Heart left ventricle (tissue), 16 donors: ENCODE measurements around the gene CDH2. TPM values are rescaled to one million over a fixed set of nuclear protein-coding genes. Genes with fewer than 3 reads are reported as not detected.

Source experiments
- ATAC-seq, 4 donors: fragments of 200-7000 bp; cut with Tn5 transposase; one replicate each; pipeline ENCODE4 v1.9.1; 2020 to 2022; ENCODE audit warnings: moderate library complexity in 4 of 4, mild to moderate bottlenecking in 3 of 4, moderate number of reproducible peaks in 1 of 4
- DNase-seq, 5 donors: peaks; one replicate each; pipeline ENCODE4 v3.0.0-alpha.2; 2020
- H3K27ac ChIP-seq, 12 donors: fragments of 200-600 bp; sonication (generic) in 4 of 12; one replicate each; pipeline versions ENCODE4 v1.5.0 to v1.8.0; 2016 to 2022; ENCODE audit warnings: mild to moderate bottlenecking in 2 of 12
- H3K27me3 ChIP-seq, 9 donors: fragments of 200-600 bp; sonication (generic) in 2 of 9; one replicate each; pipeline versions ENCODE4 v1.5.1 to v1.8.0; 2016 to 2022; ENCODE audit warnings: mild to moderate bottlenecking in 3 of 9
- H3K36me3 ChIP-seq, 9 donors: fragments of 200-600 bp; sonication (generic) in 2 of 9; one replicate each; pipeline versions ENCODE4 v1.5.0 to v1.8.0; 2018 to 2022; ENCODE audit warnings: mild to moderate bottlenecking in 2 of 9
- H3K4me1 ChIP-seq, 12 donors: fragments of 200-600 bp; sonication (generic) in 4 of 12; one replicate each; pipeline versions ENCODE4 v1.5.0 to v1.8.0; 2016 to 2022; ENCODE audit warnings: mild to moderate bottlenecking in 3 of 12
- H3K4me3 ChIP-seq, 12 donors: fragments of 200-600 bp; sonication (generic) in 4 of 12; one replicate each; pipeline versions ENCODE4 v1.5.0 to v1.8.0; 2017 to 2022; ENCODE audit warnings: mild to moderate bottlenecking in 9 of 12, moderate library complexity in 4 of 12
- H3K9me3 ChIP-seq, 12 donors: fragments of 200-600 bp; sonication (generic) in 4 of 12; one replicate each; pipeline versions ENCODE4 v1.5.0 to v1.8.0; 2016 to 2022; ENCODE audit warnings: mild to moderate bottlenecking in 1 of 12
- CTCF ChIP-seq, 12 donors: fragments of 200-600 bp; sonication (generic) in 4 of 12; IDR thresholded peaks; one replicate each; pipeline versions ENCODE4 v1.5.0 to v1.8.0; 2018 to 2022; ENCODE audit warnings: antibody characterized with exemption in 12 of 12, mild to moderate bottlenecking in 5 of 12
- POLR2A ChIP-seq, 2 donors: fragments of 450-650 bp; IDR thresholded peaks; one replicate each; pipeline ENCODE4 v1.6.1; 2017; ENCODE audit warnings: antibody characterized with exemption in 2 of 2, mild to moderate bottlenecking in 2 of 2, moderate library complexity in 2 of 2
- WGBS, 4 donors: extraction: QIAGEN DNeasy Blood & Tissue Kit in 2 of 4; methylation state at CpG; one replicate each; pipeline versions ENCODE4 v1.1.5 to v1.1.7; 2013 to 2018; 5-methylcytosine and 5-hydroxymethylcytosine counted together
- intact Hi-C, 10 donors: fragments of 100-400 bp; cut with DNase I; formaldehyde crosslinking; loops; one replicate each; pipeline versions ENCODE4 v1.11.1 to v1.14.2; 2022
- polyA plus RNA-seq, 2 donors: library from polyadenylated mRNA; stranded (reverse); fragments of 200-250 nt; gene quantifications; one replicate each; pipeline ENCODE4 v1.2.3, GENCODE V29; 2013
- total RNA-seq, 9 donors: library from RNA; depleted of rRNA in 2 of 9; stranded (reverse); fragments of >200 nt in 2 of 9; fragmentation: NEBNext Ultra II Directional in 3 of 9; extraction: Animal tissue kit (Norgen Biotek cat#: 25700) in 3 of 9; gene quantifications; one replicate each; pipeline versions ENCODE4 v1.1.0 to v1.2.4, GENCODE V29; 2016 to 2023
- donor health status: ischemic (EF 13 %, LVEDD 7.1; RV severe dilation, severe dysfunction).
- donor health status: healthy with polysubstance abuse.
- donor health status: DM: no; HTN: yes; CAD: no.
- donor health status: DM: no; HTN: no; CAD: no.
- donor health status: ischemic (EF 25% LVEDD 6.9; RV normal size, moderate dysfunction).
- donor health status: ischemic (EF 25% LVEDD 5.7; RV mildly dilated, moderate dysfunction).
- donor health status: healthy.
- donor health status: DM: yes; HTN: yes; CAD: no.
- donor health status: ischemic (EF 35%, LVEDD 5.7; RV mildly dilated, moderate dysfunction).
- donor health status: nonischemic (EF 11% LVEDD 7.7; RV severe dilation, severe dysfunction).
- donor health status: DM: yes; HTN: yes; CAD: no.
- donor health status: PGD.
- donor health status: ischemic (EF 29% LVEDD 5.4; RV normal size, mild dysfunction).
- donor health status: nonischemic (EF 23%, LVEDD 6.1; RV moderate dilation, normal function).

The CDH2 gene
- total and polyA plus RNA-seq, 11 donors: 62.5 to 594 (median 386) TPM

GRCh38 chr18:28150925-28151324 is 26.0 kb downstream of the CDH2 start:
- H3K4me1 ChIP-seq: peaks cover 0 to 95% (median 24%) of the 10 kb centered on the region in 12 donors
- intact Hi-C loops: no loop called here
- TF ChIP-seq CTCF (IDR thresholded peaks at IDR 0.05) (no peak), POLR2A (IDR thresholded peaks at IDR 0.05) (no peak)

GRCh38 chr18:28149810-28150420 is 27.0 kb downstream of the CDH2 start:
- Histone ChIP-seq H3K9me3 (no peaks in the 10 kb centered on the region), H3K4me3 (no peak overlapping the region), H3K27me3 (no peaks in the 10 kb centered on the region), H3K4me1 (peaks cover 0 to 95% (median 20%) of the 10 kb centered on the region in 12 donors), H3K36me3 (peaks cover 0 to 4% (median 0%) of the 10 kb centered on the region in 9 donors), H3K27ac (peak overlapping the region in 9 of 12 donors; percentile 8 to 76 (median 26))
- DNase-seq: peak in 1 of 5 donors; percentile 51
- intact Hi-C loops: no loop called here
- ATAC-seq: peak; percentile 38 to 63 (median 58)
- WGBS, 4 donors: 50 to 66% (median 56%) methylated on average over 14 of the region's 14 CpGs
- no peak for TF ChIP-seq CTCF (IDR thresholded peaks at IDR 0.05)
- no peak for TF ChIP-seq POLR2A (IDR thresholded peaks at IDR 0.05)

More at GRCh38 chr18:28150925-28151324, 26.0 kb downstream of the CDH2 start:
- Histone ChIP-seq H3K9me3 (no peaks in the 10 kb centered on the region), H3K36me3 (peaks cover 0 to 2% (median 0%) of the 10 kb centered on the region in 9 donors), H3K27ac (peak overlapping the region in 6 of 12 donors; percentile 8 to 76 (median 17)), H3K27me3 (no peaks in the 10 kb centered on the region), H3K4me3 (no peak overlapping the region)
- DNase-seq: no peak
- peak in 2 of 4 donors; percentile 1 to 21 for ATAC-seq
- WGBS, 4 donors: 40 to 73% (median 54%) methylated on average over 1 of the region's 1 CpG

GRCh38 chr18:28147674-28148171 is 29.2 kb downstream of the CDH2 start:
- DNase-seq (no peak), ATAC-seq (peak in 1 of 4 donors; percentile 16)
- H3K36me3 ChIP-seq: peaks cover 0 to 6% (median 0%) of the 10 kb centered on the region in 9 donors
- 19 to 25% (median 22%) methylated on average over 5 of the region's 5 CpGs for WGBS, 4 donors
- peaks cover 0 to 77% (median 15%) of the 10 kb centered on the region in 12 donors for H3K4me1 ChIP-seq
- H3K4me3 ChIP-seq: no peak overlapping the region
- TF ChIP-seq POLR2A (IDR thresholded peaks at IDR 0.05): no peak
- no peak for TF ChIP-seq CTCF (IDR thresholded peaks at IDR 0.05)
- intact Hi-C loops: no loop called here
- no peaks in the 10 kb centered on the region for H3K27me3 ChIP-seq
- H3K27ac ChIP-seq: peak overlapping the region in 4 of 12 donors; percentile 25 to 41 (median 32)
- H3K9me3 ChIP-seq: no peaks in the 10 kb centered on the region

GRCh38 chr18:28143725-28144124 is 33.2 kb downstream of the CDH2 start:
- WGBS, 4 donors: 26 to 37% (median 28%) methylated on average over 2 of the region's 2 CpGs
- intact Hi-C loops: no loop called here
- Histone ChIP-seq H3K4me3 (no peak overlapping the region), H3K27me3 (no peaks in the 10 kb centered on the region), H3K27ac (no peak overlapping the region), H3K9me3 (no peaks in the 10 kb centered on the region), H3K4me1 (peaks cover 0 to 51% (median 8%) of the 10 kb centered on the region in 12 donors), H3K36me3 (peaks cover 0 to 6% (median 0%) of the 10 kb centered on the region in 9 donors)
- DNase-seq (no peak), ATAC-seq (no peak)
- no peak for TF ChIP-seq POLR2A (IDR thresholded peaks at IDR 0.05)
- no peak for TF ChIP-seq CTCF (IDR thresholded peaks at IDR 0.05)
